MCF 10A (cell line): ENCODE results near the gene HDAC11. TPM values are rescaled to one million over a fixed set of nuclear protein-coding genes. Genes with fewer than 3 reads are reported as not detected.

Experiments used
- BruUV-seq: library from RNA; stranded (reverse); fragments of 400-500 nt; replicated peaks from 2 replicates; lab custom pipeline; 2021; lab: Mats Ljungman, UMichigan
- CTCF ChIA-PET: fragments of 300-600 bp; sonication (Branson Sonifier 250); formaldehyde crosslinking; extraction: SDS; loops from one replicate; lab custom pipeline; 2021; ENCODE audit warnings: antibody characterized with exemption, inconsistent platforms; lab: Yijun Ruan, JAX
- POLR2A ChIA-PET: fragments of 300-600, 350-650 bp; sonication (Branson Sonifier 250); formaldehyde crosslinking; extraction: SDS; loops from one replicate; lab custom pipeline; 2020; ENCODE audit warnings: antibody characterized with exemption, inconsistent platforms; lab: Yijun Ruan, JAX
- DNase-seq: peaks from one replicate; pipeline ENCODE4 v3.0.0-alpha.2; 2018; ENCODE audit not compliant: unreplicated experiment
- H3K27ac Mint-ChIP-seq: one replicate; pipeline ENCODE4 v1.8.0; 2022; ENCODE audit warnings: mild to moderate bottlenecking, low read depth, mixed read lengths; ENCODE audit not compliant: unreplicated experiment
- H3K27me3 Mint-ChIP-seq: one replicate; pipeline ENCODE4 v1.8.0; 2022; ENCODE audit warnings: mixed read lengths; ENCODE audit not compliant: insufficient read depth, unreplicated experiment
- H3K36me3 Mint-ChIP-seq: one replicate; pipeline ENCODE4 v1.8.0; 2022; ENCODE audit warnings: mild to moderate bottlenecking, moderate library complexity, mixed read lengths; ENCODE audit not compliant: insufficient read depth, unreplicated experiment
- H3K4me1 Mint-ChIP-seq: one replicate; pipeline ENCODE4 v1.8.0; 2022; ENCODE audit warnings: mixed read lengths; ENCODE audit not compliant: insufficient read depth, unreplicated experiment
- H3K4me3 Mint-ChIP-seq: one replicate; pipeline ENCODE4 v1.8.0; 2022; ENCODE audit warnings: mild to moderate bottlenecking, moderate library complexity, mixed read lengths; ENCODE audit not compliant: unreplicated experiment
- H3K9me3 Mint-ChIP-seq: one replicate; pipeline ENCODE4 v1.8.0; 2022; ENCODE audit warnings: mixed read lengths; ENCODE audit not compliant: unreplicated experiment
- CTCF ChIP-seq: fragments of 200-600 bp; IDR thresholded peaks from one replicate; pipeline ENCODE4 v1.8.0; 2022; ENCODE audit warnings: antibody characterized with exemption, mild to moderate bottlenecking; ENCODE audit not compliant: unreplicated experiment
- intact Hi-C: fragments of 100-400 bp; cut with micrococcal nuclease; formaldehyde crosslinking; loops from 2 replicates; pipeline ENCODE4 v1.14.1; 2022
- total RNA-seq: library from RNA; stranded (reverse); gene quantifications from 2 replicates; pipeline ENCODE4 v1.2.3, GENCODE V29; 2022

HDAC11 gene
- total RNA-seq, 1 experiment from 2014 or later, result 8.7 TPM

- Mint-ChIP-seq H3K9me3 (no peaks in the 10 kb centered on the region), H3K27me3 (no peaks in the 10 kb centered on the region), H3K36me3 (peaks cover 6% of the 10 kb centered on the region), H3K4me3 (no peak overlapping the region), H3K4me1 (peaks cover 39% of the 10 kb centered on the region), H3K27ac (no peak overlapping the region)
- no peak for TF ChIP-seq CTCF
- POLR2A ChIA-PET, result interaction anchor here (0.6 kb wide), 1 partner anchor 54 kb away, joined by 3 read pairs; no protein-coding TSS in a partner anchor
- no peak for DNase-seq
- intact Hi-C loops, result no loop called here
- CTCF ChIA-PET, result interaction anchor here (1.7 to 2.1 kb wide), 2 partner anchors 14 to 140 kb away, joined by 6 to 12 read pairs; no protein-coding TSS in a partner anchor
- no TSS peak for BruUV-seq
These were observed 29.7 kb downstream of the HDAC11 start for GRCh38 chr3:13509816-13510192.

GRCh38 chr3:13512451-13512850, 32.3 kb downstream of the HDAC11 start:
- DNase-seq, result no peak
- Mint-ChIP-seq H3K4me1 (peaks cover 33% of the 10 kb centered on the region), H3K27ac (no peak overlapping the region), H3K4me3 (no peak overlapping the region), H3K27me3 (no peaks in the 10 kb centered on the region), H3K36me3 (peaks cover 6% of the 10 kb centered on the region), H3K9me3 (no peaks in the 10 kb centered on the region)
- ChIA-PET CTCF (interaction anchor here (0.6 to 1.5 kb wide), 4 partner anchors 116 to 368 kb away, joined by 3 to 11 read pairs (median 4); partner anchors contain the start of gene WNT7A), POLR2A (no interaction called here)
- no peak for TF ChIP-seq CTCF
- intact Hi-C loops, result no loop called here
- no TSS peak for BruUV-seq

- H3K27me3 Mint-ChIP-seq, result no peaks in the 10 kb centered on the region
- CTCF ChIA-PET, result interaction anchor here (0.5 to 1.8 kb wide), 6 partner anchors 25 to 407 kb away, joined by 3 to 11 read pairs (median 4); partner anchors contain the start of gene WNT7A
- no peaks in the 10 kb centered on the region for H3K36me3 Mint-ChIP-seq
- no TSS peak for BruUV-seq
- H3K4me1 Mint-ChIP-seq, result peaks cover 29% of the 10 kb centered on the region
- POLR2A ChIA-PET, result interaction anchor here (0.6 to 2.1 kb wide), 3 partner anchors 12 to 1080 kb away, joined by 4 to 12 read pairs (median 11); no protein-coding TSS in a partner anchor
- H3K9me3 Mint-ChIP-seq, result no peaks in the 10 kb centered on the region
- no peak overlapping the region for H3K27ac Mint-ChIP-seq
- no peak for DNase-seq
- no peak for TF ChIP-seq CTCF
- no peak overlapping the region for H3K4me3 Mint-ChIP-seq
- intact Hi-C loops, result no loop called here
These were observed 33.2 kb downstream of the HDAC11 start for GRCh38 chr3:13513051-13513912.

- H3K4me1 Mint-ChIP-seq, result peaks cover 26% of the 10 kb centered on the region
These were observed 33.9 kb downstream of the HDAC11 start for GRCh38 chr3:13513913-13514517.

More at GRCh38 chr3:13513913-13514517, 33.9 kb downstream of the HDAC11 start:
- intact Hi-C loops, result no loop called here
- H3K27me3 Mint-ChIP-seq, result no peaks in the 10 kb centered on the region
- no peak for TF ChIP-seq CTCF
- no TSS peak for BruUV-seq
- ChIA-PET POLR2A (interaction anchor here (0.5 to 2.1 kb wide), 6 partner anchors 11 to 1366 kb away, joined by 3 to 12 read pairs (median 4); partner anchors contain the start of gene HDAC11), CTCF (interaction anchor here (0.5 to 1.8 kb wide), 9 partner anchors 18 to 1664 kb away, joined by 3 to 9 read pairs (median 4); no protein-coding TSS in a partner anchor)
- no peak overlapping the region for H3K27ac Mint-ChIP-seq
- H3K4me3 Mint-ChIP-seq, result no peak overlapping the region
- no peaks in the 10 kb centered on the region for H3K9me3 Mint-ChIP-seq
- no peaks in the 10 kb centered on the region for H3K36me3 Mint-ChIP-seq
- no peak for DNase-seq
